ENCODE results near the gene WASHC4.

DNA sequence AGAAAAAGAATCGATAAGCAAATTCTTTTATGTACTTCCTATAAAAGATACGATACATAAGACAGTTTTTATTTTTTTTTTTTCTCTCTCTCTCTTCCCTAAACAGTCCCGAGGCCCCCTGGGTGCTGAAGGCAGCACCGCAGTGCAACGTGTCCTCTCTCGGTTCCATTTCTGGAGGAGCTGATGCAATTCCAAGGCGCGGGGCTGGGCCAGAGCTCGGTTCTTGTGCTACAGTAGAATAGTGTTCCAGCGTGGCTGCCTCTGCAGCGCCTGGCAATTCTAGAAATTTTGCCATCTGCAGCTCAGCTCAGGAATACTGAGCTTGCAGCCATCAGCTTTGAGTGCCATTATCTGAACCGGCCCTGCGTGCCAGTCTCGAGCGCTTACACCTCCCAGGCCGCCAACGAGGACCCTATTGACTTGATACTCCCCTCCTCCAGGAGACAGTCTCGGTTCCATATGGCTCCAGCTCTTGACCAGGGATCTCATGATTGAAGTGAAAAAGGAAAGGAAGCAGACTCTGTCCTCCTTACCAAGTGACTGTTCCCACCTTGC lies 23.9 kb upstream of the WASHC4 start:
- TF ChIP-seq, protein P1, sequence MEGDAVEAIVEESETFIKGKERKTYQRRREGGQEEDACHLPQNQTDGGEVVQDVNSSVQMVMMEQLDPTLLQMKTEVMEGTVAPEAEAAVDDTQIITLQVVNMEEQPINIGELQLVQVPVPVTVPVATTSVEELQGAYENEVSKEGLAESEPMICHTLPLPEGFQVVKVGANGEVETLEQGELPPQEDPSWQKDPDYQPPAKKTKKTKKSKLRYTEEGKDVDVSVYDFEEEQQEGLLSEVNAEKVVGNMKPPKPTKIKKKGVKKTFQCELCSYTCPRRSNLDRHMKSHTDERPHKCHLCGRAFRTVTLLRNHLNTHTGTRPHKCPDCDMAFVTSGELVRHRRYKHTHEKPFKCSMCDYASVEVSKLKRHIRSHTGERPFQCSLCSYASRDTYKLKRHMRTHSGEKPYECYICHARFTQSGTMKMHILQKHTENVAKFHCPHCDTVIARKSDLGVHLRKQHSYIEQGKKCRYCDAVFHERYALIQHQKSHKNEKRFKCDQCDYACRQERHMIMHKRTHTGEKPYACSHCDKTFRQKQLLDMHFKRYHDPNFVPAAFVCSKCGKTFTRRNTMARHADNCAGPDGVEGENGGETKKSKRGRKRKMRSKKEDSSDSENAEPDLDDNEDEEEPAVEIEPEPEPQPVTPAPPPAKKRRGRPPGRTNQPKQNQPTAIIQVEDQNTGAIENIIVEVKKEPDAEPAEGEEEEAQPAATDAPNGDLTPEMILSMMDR (IDR thresholded peaks at IDR 0.05) = peak in 1 of 7 experiments; percentile 10
- no peak for TF ChIP-seq POLR2A (IDR thresholded peaks at IDR 0.05)
- no peak for TF ChIP-seq POLR2AphosphoS5 (IDR thresholded peaks at IDR 0.05)
